GM18505 (cell line): ENCODE measurements around the gene FGFBP2.
"Not testable (repeated sequence)": the region's sequence is repeated elsewhere in the genome, so short reads cannot be mapped to it uniquely, and the experiment has no call there.

Experiments used
- ATAC-seq: cut with Tn5 transposase; IDR thresholded peaks from one replicate; pipeline ENCODE4 v1.9.1; 2021; ENCODE audit not compliant: unreplicated experiment
- POLR2A ChIP-seq: IDR thresholded peaks from 4 replicates; pipeline ENCODE4 v1.6.1; 2011; ENCODE audit warnings: borderline replicate concordance; ENCODE audit not compliant: insufficient read depth, insufficient read length; ENCODE audit errors: extremely low read depth

FGFBP2 gene

GRCh38 chr4:15931451-15932210, 31.3 kb downstream of the FGFBP2 start:
- no peak for TF ChIP-seq POLR2A
- no peak for ATAC-seq

- TF ChIP-seq POLR2A, result no peak
- ATAC-seq, result no peak
Measured at GRCh38 chr4:15930314-15930713, 32.7 kb downstream of the FGFBP2 start.

- no peak for ATAC-seq
- TF ChIP-seq POLR2A, result no peak
Measured at GRCh38 chr4:15929540-15929939, 33.4 kb downstream of the FGFBP2 start.

- ATAC-seq, result no peak
- TF ChIP-seq POLR2A, result no peak
Measured at GRCh38 chr4:15928883-15929282, 34.1 kb downstream of the FGFBP2 start.

GRCh38 chr4:15926486-15926885, 36.5 kb downstream of the FGFBP2 start:
- no peak for ATAC-seq
- TF ChIP-seq POLR2A, result no peak

- ATAC-seq, result no peak
- TF ChIP-seq POLR2A, result no peak
Measured at GRCh38 chr4:15925830-15926229, 37.1 kb downstream of the FGFBP2 start.

- TF ChIP-seq POLR2A, result no peak
Measured at GRCh38 chr4:15921592-15921932, 41.4 kb downstream of the FGFBP2 start.

GRCh38 chr4:15920723-15921591, 42.0 kb downstream of the FGFBP2 start:
- ATAC-seq, result no peak
- TF ChIP-seq POLR2A, result no peak

More at GRCh38 chr4:15921592-15921932, 41.4 kb downstream of the FGFBP2 start:
- ATAC-seq, result no peak

- ATAC-seq, result no peak
- TF ChIP-seq POLR2A, result no peak
Measured at GRCh38 chr4:15918484-15919129, 44.4 kb downstream of the FGFBP2 start.

GRCh38 chr4:15917297-15917696, 45.7 kb downstream of the FGFBP2 start:
- ATAC-seq, result no peak
- no peak for TF ChIP-seq POLR2A

GRCh38 chr4:15916358-15916757, 46.6 kb downstream of the FGFBP2 start:
- not testable (repeated sequence) for ATAC-seq

GRCh38 chr4:15914736-15915135, 48.2 kb downstream of the FGFBP2 start:
- no peak for TF ChIP-seq POLR2A
- no peak for ATAC-seq

GRCh38 chr4:15914291-15914690, 48.7 kb downstream of the FGFBP2 start:
- ATAC-seq, result no peak
- TF ChIP-seq POLR2A, result no peak

GRCh38 chr4:15913631-15913970, 49.4 kb downstream of the FGFBP2 start:
- ATAC-seq, result no peak
- no peak for TF ChIP-seq POLR2A
